ENCODE measurements around the gene ABR.

- peak; percentile 42 for TF ChIP-seq CTCF (IDR thresholded peaks at IDR 0.05; ENCODE audit: low read depth, low read length)
- TF ChIP-seq POLR2A (IDR thresholded peaks at IDR 0.05; ENCODE audit: extremely low read depth, insufficient read length), result no peak
- TF ChIP-seq MAX (IDR thresholded peaks at IDR 0.05; ENCODE audit: low read depth, low read length), result no peak
These were observed 121.2 kb downstream of the ABR start for GRCh38 chr17:1058423-1059130.

All from NB4 (cell line).